Measurements from ENCODE around the gene CSNK1G2.

DNA sequence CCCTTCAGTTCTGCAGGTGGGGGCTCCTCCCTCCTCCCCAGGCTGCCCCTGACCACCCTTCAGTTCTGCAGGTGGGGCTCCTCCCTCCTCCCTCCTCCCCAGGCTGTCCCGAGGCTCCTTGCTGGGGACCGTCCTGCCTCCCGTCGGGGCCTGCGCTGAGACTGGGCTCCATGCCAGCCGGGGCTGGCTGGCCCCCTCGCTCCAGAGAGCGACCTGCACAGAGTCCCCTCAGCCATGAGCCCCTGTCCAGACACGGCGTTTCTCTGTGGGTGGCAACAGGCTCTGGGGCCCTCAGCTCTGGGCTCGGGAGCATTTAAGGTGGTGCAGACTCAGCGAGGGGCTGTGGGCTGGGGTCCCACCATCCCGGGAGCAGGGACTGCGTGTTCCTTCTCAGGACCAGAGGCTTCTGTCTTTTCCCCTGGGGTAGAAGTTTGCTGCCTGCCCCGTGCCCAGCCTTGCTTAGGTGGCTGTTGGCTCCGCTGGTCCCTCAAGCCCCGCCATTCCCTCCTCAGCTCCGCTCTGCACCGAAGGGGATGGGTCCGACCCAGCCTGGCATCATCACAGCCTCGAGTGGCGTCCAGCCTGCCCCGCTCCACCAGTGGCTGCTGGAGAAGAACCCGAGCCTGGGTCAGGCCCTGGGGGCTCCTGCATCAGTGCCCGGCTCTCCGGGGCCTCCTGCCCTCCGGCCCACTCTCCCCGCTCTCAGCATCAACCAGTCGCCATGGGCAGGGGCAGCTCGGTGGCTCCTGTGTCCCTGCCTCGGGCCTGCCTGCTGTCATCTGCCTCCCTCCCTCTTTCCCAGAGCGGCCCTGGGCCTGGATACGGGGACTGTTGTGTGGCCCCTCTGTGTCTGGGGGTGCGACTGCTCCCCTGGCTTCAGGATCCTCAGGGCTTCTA lies 27.6 kb downstream of the CSNK1G2 start:
- TF ChIP-seq, protein P1, sequence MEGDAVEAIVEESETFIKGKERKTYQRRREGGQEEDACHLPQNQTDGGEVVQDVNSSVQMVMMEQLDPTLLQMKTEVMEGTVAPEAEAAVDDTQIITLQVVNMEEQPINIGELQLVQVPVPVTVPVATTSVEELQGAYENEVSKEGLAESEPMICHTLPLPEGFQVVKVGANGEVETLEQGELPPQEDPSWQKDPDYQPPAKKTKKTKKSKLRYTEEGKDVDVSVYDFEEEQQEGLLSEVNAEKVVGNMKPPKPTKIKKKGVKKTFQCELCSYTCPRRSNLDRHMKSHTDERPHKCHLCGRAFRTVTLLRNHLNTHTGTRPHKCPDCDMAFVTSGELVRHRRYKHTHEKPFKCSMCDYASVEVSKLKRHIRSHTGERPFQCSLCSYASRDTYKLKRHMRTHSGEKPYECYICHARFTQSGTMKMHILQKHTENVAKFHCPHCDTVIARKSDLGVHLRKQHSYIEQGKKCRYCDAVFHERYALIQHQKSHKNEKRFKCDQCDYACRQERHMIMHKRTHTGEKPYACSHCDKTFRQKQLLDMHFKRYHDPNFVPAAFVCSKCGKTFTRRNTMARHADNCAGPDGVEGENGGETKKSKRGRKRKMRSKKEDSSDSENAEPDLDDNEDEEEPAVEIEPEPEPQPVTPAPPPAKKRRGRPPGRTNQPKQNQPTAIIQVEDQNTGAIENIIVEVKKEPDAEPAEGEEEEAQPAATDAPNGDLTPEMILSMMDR (IDR thresholded peaks at IDR 0.05), result no peak
- no peak for TF ChIP-seq POLR2A (IDR thresholded peaks at IDR 0.05)

Data from thyroid gland (tissue), 4 donors.